Activated B cell treated with CpG ODN at 0.5 μM for 24 hours (primary cell): Measurements from ENCODE around the gene RNF212B. TPM values are rescaled to one million over a fixed set of nuclear protein-coding genes. Genes with fewer than 3 reads are reported as not detected.
A peak's percentile ranks its signal among the peaks of the same experiment; 100 is the strongest.

Experiments used
- ATAC-seq: fragments of 200-7000 bp; cut with Tn5 transposase; one replicate; pipeline ENCODE4 v1.10.0; 2021; ENCODE audit warnings: low read depth, mild to moderate bottlenecking, moderate library complexity
- CTCF ChIA-PET: fragments of 350-600 bp; sonication (Branson Sonifier 250); formaldehyde crosslinking; loops from one replicate; lab custom pipeline; 2021; ENCODE audit warnings: antibody characterized with exemption; lab: Charles Lee
- POLR2A ChIA-PET: fragments of 350-600 bp; sonication (Branson Sonifier 250); formaldehyde crosslinking; loops from one replicate; lab custom pipeline; 2021; ENCODE audit warnings: antibody characterized with exemption; lab: Charles Lee
- DNase-seq: peaks from one replicate; pipeline ENCODE4 v3.0.0; 2022
- H3K27ac Mint-ChIP-seq: one replicate; pipeline ENCODE4 v1.8.0; 2020; ENCODE audit warnings: mixed read lengths
- H3K27me3 Mint-ChIP-seq: one replicate; pipeline ENCODE4 v1.8.0; 2021; ENCODE audit warnings: mixed read lengths
- H3K36me3 Mint-ChIP-seq: one replicate; pipeline ENCODE4 v1.8.0; 2021; ENCODE audit warnings: low read depth, mixed read lengths
- H3K4me1 Mint-ChIP-seq: one replicate; pipeline ENCODE4 v1.8.0; 2021; ENCODE audit warnings: mixed read lengths
- H3K4me3 Mint-ChIP-seq: one replicate; pipeline ENCODE4 v1.8.0; 2020; ENCODE audit warnings: mild to moderate bottlenecking, mixed read lengths
- H3K9me3 Mint-ChIP-seq: one replicate; pipeline ENCODE4 v1.8.0; 2020; ENCODE audit warnings: mixed read lengths
- CTCF ChIP-seq: fragments of 200-600 bp; IDR thresholded peaks from one replicate; pipeline ENCODE4 v1.8.0; 2022; ENCODE audit warnings: antibody characterized with exemption, mild to moderate bottlenecking
- intact Hi-C: fragments of 100-400 bp; cut with micrococcal nuclease; formaldehyde crosslinking; loops from one replicate; pipeline ENCODE4 v1.15.1; 2024
- total RNA-seq: library from RNA; stranded (reverse); gene quantifications from 2 replicates; pipeline ENCODE4 v1.2.3, GENCODE V29; 2022

RNF212B gene
- total RNA-seq, 1 donor from 2014 or later: not detected

DNA sequence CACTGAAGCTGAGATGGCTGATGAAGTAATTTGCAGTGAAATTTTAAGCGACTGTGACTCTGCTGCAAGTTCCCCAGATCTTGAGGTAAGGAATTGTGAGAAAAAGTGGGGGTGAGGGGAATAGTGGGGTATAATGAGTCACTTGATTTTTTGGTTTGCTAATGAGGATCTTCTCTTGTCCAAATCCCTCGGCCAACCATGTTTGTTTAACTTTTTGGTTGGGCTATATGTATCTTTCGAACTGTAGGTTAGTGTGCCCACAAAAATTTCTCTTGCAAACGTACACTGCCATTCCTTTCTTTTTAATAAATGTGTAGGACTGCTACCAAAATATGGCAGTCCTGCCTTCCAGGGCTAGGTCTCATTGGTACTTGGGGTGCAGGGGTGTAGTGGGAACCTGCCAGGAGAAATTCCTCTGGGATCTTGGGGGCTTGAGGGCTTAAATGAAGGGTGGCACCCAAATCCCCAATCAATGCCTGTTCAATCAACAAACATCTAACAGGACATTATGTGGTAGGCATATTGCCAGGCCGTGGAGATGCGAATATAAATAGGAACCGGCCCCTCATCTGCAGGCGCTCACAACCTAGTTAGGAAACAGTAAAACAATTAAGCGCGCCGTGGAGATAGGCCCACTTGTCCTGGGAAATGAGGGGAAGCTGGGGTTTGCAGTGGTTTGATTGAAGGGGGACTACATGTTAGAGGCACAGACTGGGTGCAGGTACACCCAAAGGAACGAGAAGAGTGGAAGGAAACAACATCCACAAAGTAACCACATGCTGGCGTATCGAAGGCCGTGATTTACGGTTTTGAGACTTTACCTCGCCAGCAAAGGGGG is 82.2 kb downstream of the RNF212B start:
- peak overlapping the region; percentile 86 for H3K4me3 Mint-ChIP-seq
- ATAC-seq (no peak), DNase-seq (no peak)
- H3K4me1 Mint-ChIP-seq: peaks cover 26% of the 10 kb centered on the region
- no peaks in the 10 kb centered on the region for H3K9me3 Mint-ChIP-seq
- ChIA-PET POLR2A (interaction anchor here (0.6 to 10.0 kb wide), 12 partner anchors 14 to 1809 kb away, joined by 3 to 339 read pairs (median 10); partner anchors contain the start of genes ACIN1, AP1G2, BCL2L2 and C14orf119), CTCF (interaction anchor here (0.6 to 4.3 kb wide), 7 partner anchors 18 to 251 kb away, joined by 3 to 38 read pairs (median 5); partner anchors contain the start of genes ACIN1 and PPP1R3E)
- no peaks in the 10 kb centered on the region for H3K27me3 Mint-ChIP-seq
- peaks cover 36% of the 10 kb centered on the region for H3K36me3 Mint-ChIP-seq
- intact Hi-C loops: loop anchor here (2.0 to 10.0 kb wide), 2 partner anchors 635 to 827 kb away; partner anchors contain the start of genes DHRS4, PSME2 and RNF31
- TF ChIP-seq CTCF: no peak
- H3K27ac Mint-ChIP-seq: peak overlapping the region; percentile 98

DNA sequence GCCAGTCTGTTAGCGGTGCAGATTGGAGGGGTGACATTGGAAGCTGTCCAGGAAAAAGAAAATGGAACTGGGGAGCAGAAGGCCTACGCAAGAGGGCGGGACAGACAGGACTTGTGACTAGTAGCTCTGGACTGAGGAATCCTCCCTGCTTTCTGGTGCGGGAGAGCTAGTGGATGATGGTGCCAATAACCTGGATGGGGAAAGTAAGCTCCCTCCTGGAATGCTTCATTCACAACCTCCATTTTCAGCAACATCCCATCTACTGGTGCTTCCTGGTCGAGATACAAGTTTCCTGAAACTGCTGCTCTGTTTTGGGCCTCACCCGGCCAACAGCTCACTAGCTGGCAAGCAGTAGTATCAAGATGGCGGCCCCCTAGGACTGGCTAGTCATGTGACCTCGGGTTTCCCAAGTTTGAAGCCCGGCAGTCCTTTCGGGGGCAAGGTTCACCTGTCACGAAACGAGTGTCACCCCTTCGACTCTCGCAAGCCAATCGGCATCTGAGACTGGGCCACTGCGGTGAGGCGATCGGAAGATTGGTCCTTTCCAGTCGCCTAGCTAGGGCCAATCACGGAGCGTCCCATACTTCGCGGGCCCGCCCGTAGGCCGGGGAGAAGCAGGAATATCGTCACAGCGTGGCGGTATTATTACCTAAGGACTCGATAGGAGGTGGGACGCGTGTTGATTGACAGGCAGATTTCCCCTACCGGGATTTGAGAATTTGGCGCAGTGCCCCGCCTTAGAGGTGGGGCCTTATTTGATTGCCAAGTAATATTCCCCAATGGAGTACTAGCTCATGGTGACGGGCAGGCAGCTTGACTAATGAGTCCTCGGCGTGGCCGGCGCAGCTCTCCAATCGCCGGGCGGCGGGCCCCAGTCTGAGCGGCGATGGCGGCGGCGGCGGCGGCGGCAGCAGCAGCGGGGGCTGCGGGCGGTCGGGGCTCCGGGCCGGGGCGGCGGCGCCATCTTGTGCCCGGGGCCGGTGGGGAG is 83.1 kb downstream of the RNF212B start, which contains the start of gene PABPN1:
Gene PABPN1, plus strand, starts transcription at position 874 of the 988 bp plus-strand sequence. Its CDS starts 13 bp downstream, at position 887.
- CTCF ChIA-PET: interaction anchor here (0.6 to 4.3 kb wide), 12 partner anchors 10 to 263 kb away, joined by 3 to 38 read pairs (median 4); partner anchors contain the start of genes ACIN1, BCL2L2, CDH24 and PPP1R3E
- peak within 1 kb of the TSS; percentile 90 for H3K4me3 Mint-ChIP-seq

GRCh38 chr14:23321572-23322547 is 84.1 kb downstream of the RNF212B start:
- ChIA-PET CTCF (interaction anchor here (0.6 to 4.3 kb wide), 11 partner anchors 9 to 264 kb away, joined by 3 to 38 read pairs (median 4); partner anchors contain the start of genes BCL2L2, CDH24 and PPP1R3E), POLR2A (interaction anchor here (0.5 to 10.0 kb wide), 36 partner anchors 9 to 1811 kb away, joined by 3 to 339 read pairs (median 4); partner anchors contain the start of genes ACIN1, AP1G2, BCL2L2 and C14orf119)
- Mint-ChIP-seq H3K9me3 (no peaks in the 10 kb centered on the region), H3K27ac (peak overlapping the region; percentile 82), H3K36me3 (peaks cover 48% of the 10 kb centered on the region), H3K27me3 (no peaks in the 10 kb centered on the region), H3K4me3 (peak overlapping the region; percentile 90), H3K4me1 (peaks cover 26% of the 10 kb centered on the region)
- intact Hi-C loops: loop anchor here (1.0 to 10.0 kb wide), 11 partner anchors 16 to 825 kb away; partner anchors contain the start of genes ACIN1, BCL2L2, C14orf119 and DHRS4
- ATAC-seq (no peak), DNase-seq (no peak)
- no peak for TF ChIP-seq CTCF

More for the DNA sequence above, 83.1 kb downstream of the RNF212B start, which contains the start of gene PABPN1:
- peak; percentile 87 for ATAC-seq
- Mint-ChIP-seq H3K27me3 (no peaks in the 10 kb centered on the region), H3K36me3 (peaks cover 44% of the 10 kb centered on the region), H3K9me3 (no peaks in the 10 kb centered on the region), H3K4me1 (peaks cover 26% of the 10 kb centered on the region), H3K27ac (peak within 1 kb of the TSS; percentile 98)
- intact Hi-C loops: loop anchor here (1.0 to 10.0 kb wide), 10 partner anchors 15 to 826 kb away; partner anchors contain the start of genes ACIN1, BCL2L2, C14orf119 and DHRS4
- TF ChIP-seq CTCF: no peak
- POLR2A ChIA-PET: interaction anchor here (0.5 to 10.0 kb wide), 39 partner anchors 11 to 1810 kb away, joined by 3 to 339 read pairs (median 4); partner anchors contain the start of genes ACIN1, AP1G2, BCL2L2 and C14orf119
- peak; percentile 89 for DNase-seq

Other genes starting within 250 kb of the RNF212B start
- gene C14orf93, start 227.8 kb upstream of the RNF212B start, total RNA-seq: 13.5 and 14.0 TPM in 2 replicates
- 53.3 and 67.5 TPM in 2 replicates for gene PSMB5, start 203.0 kb upstream of the RNF212B start, total RNA-seq
- gene PSMB11, start 195.7 kb upstream of the RNF212B start, total RNA-seq: not detected in 2 replicates
- 0.73 and 1.3 TPM in 2 replicates for gene CDH24, start 180.4 kb upstream of the RNF212B start, total RNA-seq
- gene ACIN1, start 142.8 kb upstream of the RNF212B start, total RNA-seq: 238 and 263 TPM in 2 replicates
- 35.3 and 36.0 TPM in 2 replicates for gene C14orf119, start 142.4 kb upstream of the RNF212B start, total RNA-seq
- not detected in 2 replicates for gene CIROP, start 132.9 kb upstream of the RNF212B start, total RNA-seq
- 0.17 and 0.20 TPM in 2 replicates for gene CEBPE, start 118.7 kb upstream of the RNF212B start, total RNA-seq
- gene SLC7A8, start 54.3 kb upstream of the RNF212B start, total RNA-seq: 0.76 and 1.8 TPM in 2 replicates
- gene HOMEZ, start 48.2 kb downstream of the RNF212B start, total RNA-seq: 10.8 and 11.5 TPM in 2 replicates
- 23.4 and 28.9 TPM in 2 replicates for gene PPP1R3E, start 64.9 kb downstream of the RNF212B start, total RNA-seq
- gene BCL2L2, start 68.9 kb downstream of the RNF212B start, total RNA-seq: 10.4 and 11.8 TPM in 2 replicates
- 259 and 264 TPM in 2 replicates for gene PABPN1, start 83.5 kb downstream of the RNF212B start, total RNA-seq
- gene SLC22A17, start 115.0 kb downstream of the RNF212B start, total RNA-seq: 0.20 TPM in 1 of 2 replicates, not detected in the other
- gene EFS, start 127.2 kb downstream of the RNF212B start, total RNA-seq: not detected in 2 replicates
- not detected in 2 replicates for gene IL25, start 134.9 kb downstream of the RNF212B start, total RNA-seq
- gene CMTM5, start 139.1 kb downstream of the RNF212B start, total RNA-seq: not detected in 2 replicates
- not detected in 2 replicates for gene MYH6, start 170.3 kb downstream of the RNF212B start, total RNA-seq
- not detected in 2 replicates for gene MYH7, start 197.7 kb downstream of the RNF212B start, total RNA-seq
- gene NGDN, start 231.8 kb downstream of the RNF212B start, total RNA-seq: 60.5 and 67.4 TPM in 2 replicates